GM18520 (cell line): ENCODE measurements around the gene FBXL17.

ENCODE experiments used
- ATAC-seq: cut with Tn5 transposase; IDR thresholded peaks from one replicate; pipeline ENCODE4 v1.9.1; 2021; ENCODE audit not compliant: unreplicated experiment

Gene FBXL17

DNA sequence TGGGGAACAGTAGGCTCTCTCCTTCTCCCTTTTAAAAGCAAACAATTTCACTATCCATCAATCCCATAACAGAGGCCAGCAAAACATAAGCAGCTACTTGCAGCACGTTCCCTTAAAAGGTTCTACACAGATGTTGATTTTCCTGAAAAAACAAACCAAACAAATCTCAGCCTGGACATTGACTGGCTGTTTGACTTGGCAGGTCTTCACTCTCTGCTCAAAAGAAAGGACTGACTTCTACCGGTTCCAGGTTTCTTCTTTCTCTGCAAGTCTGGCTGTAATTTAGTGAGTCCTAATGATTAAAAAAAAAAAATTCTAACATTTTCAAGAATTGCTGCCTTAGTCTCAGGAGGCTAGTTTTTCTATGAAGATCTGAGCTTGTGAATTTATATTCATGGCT lies 508.0 kb downstream of the FBXL17 start:
- ATAC-seq, result no peak

DNA sequence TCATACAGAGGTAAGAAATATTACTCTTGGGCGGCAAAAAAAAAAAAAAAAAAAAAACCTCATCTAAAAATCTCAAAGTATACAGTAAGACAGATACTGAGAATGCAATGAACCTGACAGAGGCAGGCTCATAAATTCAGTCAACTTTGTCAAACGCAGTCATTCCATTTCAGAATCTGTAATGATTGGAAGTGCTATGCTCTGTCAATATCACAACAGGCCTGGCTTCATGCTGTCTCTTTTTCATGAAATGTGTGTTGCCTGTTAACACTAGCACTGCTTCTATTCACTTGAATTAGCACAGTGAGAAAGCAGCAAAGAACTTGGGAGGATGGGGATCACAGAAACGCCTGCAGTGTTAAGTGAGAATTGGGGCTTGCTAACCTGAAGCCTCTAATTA lies 510.9 kb downstream of the FBXL17 start:
- ATAC-seq, result no peak

DNA sequence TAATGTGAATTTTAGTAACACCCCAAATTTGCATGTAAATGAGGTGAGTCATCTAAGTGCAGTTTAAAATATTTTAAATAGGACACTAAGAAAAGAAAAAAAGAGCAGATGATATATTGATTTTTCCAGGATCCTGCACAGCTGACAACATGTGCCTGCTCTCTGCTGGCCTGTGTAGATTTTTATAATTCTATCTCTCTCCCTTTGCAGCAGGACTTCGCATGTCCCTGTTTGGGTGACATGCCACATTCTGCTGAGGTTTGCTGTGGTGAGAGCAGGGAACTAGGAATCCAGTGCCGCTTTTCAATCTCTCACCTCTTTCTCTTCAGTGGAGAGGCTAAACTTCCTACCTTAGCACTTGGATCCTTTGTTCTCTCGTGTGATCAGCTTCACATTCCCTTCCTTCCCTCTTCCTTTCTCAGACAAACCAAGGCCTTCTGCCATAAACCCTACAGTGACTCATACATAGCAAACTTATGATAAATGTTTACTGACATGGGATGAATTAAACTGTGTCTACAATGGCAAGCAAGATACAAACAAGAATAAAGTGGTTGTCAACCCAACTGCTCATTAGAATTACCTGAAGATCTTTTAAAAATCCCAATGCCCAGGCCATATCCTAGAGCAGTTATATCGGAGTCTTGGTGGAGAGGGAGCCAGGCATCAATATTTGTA lies 512.3 kb downstream of the FBXL17 start:
- no peak for ATAC-seq

DNA sequence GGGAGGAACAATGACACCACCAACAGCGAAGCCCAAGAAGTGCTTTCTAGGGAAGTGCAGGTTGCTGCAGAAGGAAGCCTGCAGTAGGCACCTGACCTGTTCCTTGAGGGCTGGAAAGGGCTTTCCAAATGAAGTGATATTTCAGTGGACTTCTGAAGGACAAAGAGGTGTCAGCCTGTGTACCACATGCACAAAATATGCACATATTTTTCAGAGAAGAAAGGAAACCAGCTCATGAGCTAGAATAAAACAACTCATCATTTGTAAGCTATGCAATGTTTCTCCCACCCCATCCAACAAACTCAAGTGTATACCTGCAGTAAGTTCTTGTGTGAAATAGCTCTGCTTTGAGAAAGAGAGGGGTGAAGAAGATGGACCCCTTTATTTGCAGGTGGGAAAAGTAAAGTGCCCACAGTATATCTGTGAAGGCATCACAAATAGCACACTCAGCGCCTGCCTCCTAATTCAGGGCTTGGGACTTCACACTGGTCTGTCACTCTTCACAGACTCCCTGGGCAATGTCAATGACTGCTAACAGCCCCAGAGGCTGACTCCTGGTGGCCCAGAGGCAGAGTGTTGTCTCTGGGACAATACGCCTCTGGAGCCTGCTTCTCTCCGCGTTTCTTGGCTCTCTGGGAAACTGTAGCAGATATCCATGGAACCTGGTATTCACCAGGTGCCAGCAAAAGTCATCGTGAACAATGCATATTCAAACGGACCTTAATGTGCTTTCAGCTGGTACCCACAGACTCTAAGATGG lies 513.1 kb downstream of the FBXL17 start:
- no peak for ATAC-seq

DNA sequence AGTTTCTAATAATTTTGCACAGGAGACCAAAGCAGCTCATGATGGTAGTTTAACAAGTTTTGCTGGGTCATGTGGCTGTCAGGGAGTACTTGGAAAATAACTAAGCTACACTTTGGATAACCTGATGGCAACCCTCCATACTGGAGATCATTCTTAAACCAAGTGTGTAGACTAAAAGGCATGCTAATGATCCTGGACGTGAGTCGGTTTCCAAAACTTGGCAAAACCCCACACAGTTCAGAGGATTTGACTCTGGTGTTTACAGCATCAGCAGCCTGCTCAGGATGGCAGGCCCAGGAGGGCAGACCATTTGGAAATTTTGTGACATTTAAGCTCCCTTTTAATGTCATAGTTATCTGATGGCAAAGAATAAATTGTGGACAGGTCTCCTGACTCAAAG lies 514.6 kb downstream of the FBXL17 start:
- no peak for ATAC-seq

DNA sequence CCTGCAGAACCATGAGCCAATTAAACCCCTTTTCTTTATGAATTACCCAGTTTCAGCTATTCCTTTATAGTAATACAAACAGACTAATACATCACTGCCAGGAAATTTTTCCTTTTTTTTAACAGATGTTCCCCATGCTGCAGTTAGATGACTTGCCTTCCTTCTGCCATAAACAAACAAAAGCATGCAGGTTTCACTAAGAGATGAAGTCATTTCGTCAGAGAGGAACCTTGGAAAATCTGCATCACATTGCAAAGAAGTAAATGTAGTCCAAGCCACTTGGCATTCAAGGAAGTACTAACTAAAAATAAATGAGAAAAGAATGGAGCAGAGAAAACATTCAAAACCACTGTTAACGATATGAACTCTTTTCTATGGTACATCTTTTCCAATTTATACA lies 517.1 kb downstream of the FBXL17 start:
- no peak for ATAC-seq

DNA sequence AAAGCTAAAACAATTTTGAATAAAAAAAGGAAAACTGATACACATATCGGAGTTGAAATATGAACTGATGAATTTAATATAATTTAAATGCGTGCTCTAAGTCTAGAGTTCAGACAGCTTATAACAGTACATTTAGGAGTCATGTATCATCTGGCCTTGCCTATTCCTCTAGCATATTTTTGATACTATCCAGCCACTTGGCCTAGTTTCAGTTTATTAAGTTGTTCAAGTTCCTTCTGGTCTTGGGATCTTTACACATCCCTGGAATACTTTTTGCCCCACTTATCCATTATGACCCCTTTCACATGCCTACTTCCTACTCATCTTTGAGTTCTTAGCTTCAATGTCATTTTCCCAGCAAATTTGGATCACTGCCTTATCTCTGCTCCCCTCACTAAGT lies 518.8 kb downstream of the FBXL17 start:
- no peak for ATAC-seq

DNA sequence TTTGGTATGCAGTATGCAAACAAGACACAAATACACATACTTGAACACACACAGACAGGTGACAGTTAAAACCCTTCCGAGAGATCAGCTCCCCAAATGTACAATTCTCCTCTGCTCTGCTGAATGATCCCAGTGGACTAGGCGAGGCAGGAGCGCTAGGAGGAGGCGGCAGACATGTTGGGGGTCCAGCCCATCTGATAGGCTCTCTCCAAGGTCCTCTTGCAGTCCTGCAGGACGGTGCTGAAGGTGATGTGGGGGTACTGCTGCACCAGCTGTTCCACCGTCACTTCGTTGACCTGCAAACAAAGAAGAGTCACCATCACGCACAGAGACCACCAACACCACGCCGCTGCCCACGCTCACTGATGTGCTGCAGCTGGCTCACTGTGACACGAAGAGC lies 520.3 kb downstream of the FBXL17 start:
- no peak for ATAC-seq

DNA sequence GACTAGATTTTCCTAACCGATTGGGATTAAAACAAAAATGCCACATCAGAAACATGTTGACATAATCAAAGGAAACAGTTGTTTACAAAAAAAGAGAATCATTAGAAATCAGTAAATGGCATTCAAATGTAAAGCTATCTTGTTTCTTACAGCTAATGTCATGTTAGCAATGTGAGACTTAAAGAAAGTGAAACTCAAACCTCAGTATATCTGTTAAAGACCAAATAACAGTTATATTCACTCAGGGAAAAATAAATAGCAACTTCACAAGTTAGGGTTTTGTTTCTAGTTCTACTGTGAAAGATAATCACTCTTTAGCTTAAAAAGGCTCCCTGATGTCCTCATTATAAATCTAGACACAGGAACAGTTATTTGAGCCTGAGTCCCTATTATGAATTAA lies 521.9 kb downstream of the FBXL17 start:
- peak; percentile 41 for ATAC-seq

DNA sequence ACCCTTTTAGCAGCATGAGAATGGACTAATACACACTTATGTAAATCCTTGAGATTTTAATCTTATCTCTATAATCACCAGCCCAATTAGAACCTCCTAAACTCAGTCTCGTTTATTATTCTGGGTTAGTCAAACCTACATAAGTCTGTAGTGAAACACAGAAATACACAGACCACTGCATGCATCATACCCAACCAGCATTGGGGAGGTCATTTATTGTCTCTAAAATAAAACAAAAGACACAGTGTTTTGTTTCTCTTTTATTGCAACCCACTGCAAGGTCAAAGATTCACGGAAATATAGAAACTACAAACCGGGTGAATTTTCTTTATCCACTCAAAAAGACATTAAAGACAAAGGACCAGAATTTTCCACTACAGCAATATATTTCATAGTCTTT lies 523.1 kb downstream of the FBXL17 start:
- ATAC-seq, result no peak

DNA sequence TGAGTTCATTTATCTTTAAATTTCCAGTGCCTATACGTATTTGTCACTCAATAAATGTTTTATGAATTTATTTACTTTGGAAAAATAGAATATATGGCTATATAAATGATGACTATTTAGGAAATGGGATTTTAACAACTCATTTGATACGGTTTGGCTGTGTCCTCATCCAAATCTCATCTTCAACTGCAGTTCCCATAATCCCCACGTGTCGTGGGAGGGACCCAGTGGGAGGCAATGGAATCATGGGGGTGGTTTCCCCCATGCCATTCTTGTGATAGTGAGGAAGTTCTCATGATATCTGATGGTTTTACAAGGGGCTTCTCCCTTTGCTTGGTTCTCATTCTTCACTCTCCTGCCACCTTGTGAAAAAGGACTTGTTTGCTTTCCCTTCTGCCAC lies 523.6 kb downstream of the FBXL17 start:
- ATAC-seq, result no peak

DNA sequence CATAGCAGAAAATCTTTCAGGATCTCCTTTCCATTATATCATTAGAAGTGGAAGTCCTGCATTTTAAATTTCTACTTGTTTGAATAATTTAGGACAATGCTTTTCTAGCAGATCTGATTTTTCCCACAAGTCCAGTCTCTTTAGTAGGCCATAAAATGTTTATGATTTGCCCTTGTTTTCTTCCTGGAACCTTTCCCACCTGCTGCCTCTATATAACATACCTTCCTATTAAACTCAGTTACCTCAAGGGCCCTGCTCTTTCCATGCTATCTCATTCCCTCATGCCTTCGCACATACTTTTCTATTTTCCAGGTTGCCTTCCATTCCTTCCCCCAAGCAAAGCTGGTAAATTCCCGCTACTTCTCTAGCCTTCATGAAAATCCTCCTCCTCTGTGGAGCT lies 524.1 kb downstream of the FBXL17 start:
- no peak for ATAC-seq

DNA sequence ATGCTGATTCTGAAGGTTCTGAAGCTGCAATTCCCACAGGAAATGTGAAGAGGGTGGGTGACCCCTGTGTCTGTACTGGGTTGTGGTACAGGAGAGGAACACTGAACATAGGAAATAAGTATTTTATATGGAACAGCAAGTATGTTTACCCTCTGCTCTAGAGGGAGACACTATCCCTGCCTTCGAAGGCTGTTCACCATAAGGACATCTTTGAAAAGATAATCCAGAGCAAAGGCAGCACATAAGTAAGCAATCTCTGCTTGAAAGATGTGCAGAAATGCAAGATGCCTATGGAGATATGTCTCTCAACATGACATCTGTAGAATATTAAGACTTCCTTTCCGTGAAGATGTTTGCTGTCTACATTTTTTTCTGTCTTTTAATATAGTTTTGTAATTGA lies 526.7 kb downstream of the FBXL17 start:
- ATAC-seq, result no peak

DNA sequence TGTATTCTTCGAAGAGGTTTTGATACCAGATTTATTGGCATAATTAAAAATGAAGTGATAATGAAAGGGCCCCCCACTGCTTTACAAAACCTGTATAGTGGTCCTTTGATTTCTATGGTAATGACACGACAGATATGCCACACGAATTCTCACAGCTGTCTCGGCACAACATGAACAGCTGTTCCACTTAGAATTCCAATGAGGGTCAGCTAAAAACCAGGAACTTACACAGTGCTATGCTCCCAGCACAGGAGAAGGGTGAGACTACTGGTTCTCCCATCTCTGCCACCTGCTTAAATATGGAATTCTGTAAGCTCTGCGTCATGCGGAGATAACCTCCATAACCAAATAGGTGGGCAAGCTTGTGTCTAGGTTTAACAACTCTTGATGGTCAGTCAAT lies 528.2 kb downstream of the FBXL17 start:
- ATAC-seq, result no peak

DNA sequence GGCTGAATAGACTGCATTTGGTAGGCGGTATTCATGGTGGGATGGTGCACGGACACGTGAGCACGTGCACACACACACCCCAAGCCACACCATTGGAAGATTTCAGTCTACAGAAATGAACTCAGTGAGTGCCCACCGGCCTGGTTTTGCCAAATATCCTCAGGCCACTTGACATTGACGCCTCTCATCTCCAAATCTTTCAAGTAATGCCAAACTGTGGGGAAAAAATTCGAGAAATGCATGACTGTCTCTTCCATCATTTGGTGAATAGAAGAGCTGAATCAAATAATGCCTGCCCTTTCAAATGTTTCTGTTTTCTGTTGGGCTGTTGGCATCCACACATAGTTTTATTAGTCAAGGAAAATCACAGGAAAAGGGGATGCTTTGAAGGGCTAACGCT lies 528.9 kb downstream of the FBXL17 start:
- no peak for ATAC-seq

DNA sequence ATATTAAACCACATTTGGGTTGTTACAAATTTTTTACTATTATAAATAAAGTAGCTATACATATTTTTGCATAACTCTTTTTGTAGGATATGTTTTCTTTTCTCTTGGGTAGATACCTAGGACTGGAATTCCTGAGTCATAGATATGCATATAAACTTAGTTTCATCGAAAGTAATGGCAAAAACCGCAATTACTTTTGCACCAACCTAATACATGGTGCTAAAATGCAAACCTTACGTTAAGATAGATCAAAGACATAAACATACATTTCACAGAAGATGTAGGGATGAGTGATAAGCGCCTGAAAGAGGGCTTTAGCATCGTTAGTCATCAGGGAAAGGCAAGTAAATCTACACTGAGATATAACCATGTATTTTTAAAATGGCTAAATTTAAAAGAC lies 532.8 kb downstream of the FBXL17 start:
- no peak for ATAC-seq

DNA sequence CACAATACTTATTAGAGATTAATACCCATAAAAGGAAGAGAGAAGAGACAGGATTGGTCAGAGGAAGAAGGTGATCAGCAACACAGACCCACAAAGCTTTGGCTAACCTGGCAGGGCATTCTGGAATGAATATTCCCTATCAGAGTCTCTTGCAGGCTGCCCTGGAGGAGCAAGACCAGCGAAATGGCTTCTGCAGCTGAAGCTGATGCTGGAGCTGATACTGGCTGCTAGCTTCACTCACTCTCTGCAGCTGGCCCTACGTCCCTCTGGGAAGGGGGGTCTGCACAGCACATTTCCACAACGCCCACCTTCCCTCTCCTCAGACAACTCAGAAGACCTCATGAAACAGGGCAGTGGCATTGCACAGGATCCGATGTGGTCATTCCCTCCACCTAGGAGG lies 541.3 kb downstream of the FBXL17 start:
- ATAC-seq, result no peak

DNA sequence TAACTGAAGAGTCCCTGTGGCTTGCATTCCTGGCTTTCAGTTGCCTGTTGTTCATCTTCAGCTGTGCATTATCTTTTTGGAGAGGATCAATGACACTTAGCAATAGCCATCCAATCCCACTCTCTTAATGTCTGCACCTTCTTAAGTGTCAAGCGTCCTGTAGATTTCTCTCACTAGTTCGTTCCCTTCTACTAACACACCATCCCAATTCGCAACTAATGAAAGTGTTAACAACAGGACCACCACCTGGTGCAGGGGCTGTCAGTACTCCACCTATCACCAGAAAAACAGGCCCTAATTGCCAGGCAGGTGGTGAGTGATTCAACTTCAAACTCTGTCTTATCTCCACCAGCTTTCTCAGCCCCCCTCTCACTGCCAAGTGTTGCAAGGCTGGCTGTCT lies 541.7 kb downstream of the FBXL17 start:
- no peak for ATAC-seq

DNA sequence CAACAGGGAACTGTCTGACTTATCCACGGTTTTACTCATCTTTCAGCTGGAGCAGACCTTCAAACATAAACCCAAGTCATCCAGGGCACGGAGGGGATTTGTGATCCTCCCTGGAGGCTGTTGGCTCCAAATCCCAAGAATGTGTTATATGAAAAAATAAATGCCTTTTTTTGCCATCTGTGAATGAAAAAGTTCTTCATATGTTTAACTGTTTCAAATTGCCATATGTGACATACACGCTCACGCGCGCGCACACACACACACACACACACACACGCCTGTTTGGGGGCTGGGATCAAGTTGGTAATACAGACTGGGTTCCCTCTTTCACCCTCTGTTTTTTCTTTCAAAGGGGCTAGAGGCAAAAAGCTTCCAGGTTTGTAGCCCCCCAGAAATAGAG lies 546.8 kb downstream of the FBXL17 start:
- ATAC-seq, result no peak

DNA sequence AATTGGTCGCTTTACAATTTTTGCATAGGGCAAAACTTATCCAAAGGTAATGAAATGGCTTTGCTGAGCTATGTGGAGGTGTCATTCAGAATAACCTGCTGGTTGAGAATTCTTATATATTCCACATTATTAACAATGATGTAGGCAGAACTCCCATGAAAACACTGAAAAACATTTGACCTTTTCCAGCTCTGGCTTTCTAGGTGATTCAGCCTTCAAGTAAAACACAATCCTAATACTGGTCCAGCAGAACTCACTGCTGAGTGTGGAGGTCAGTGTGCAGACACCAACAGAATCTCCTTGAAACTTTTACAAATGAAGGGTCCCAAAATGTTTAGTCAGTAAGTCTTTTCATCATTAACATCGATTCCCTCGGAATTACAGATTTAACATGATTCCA lies 549.2 kb downstream of the FBXL17 start:
- no peak for ATAC-seq

DNA sequence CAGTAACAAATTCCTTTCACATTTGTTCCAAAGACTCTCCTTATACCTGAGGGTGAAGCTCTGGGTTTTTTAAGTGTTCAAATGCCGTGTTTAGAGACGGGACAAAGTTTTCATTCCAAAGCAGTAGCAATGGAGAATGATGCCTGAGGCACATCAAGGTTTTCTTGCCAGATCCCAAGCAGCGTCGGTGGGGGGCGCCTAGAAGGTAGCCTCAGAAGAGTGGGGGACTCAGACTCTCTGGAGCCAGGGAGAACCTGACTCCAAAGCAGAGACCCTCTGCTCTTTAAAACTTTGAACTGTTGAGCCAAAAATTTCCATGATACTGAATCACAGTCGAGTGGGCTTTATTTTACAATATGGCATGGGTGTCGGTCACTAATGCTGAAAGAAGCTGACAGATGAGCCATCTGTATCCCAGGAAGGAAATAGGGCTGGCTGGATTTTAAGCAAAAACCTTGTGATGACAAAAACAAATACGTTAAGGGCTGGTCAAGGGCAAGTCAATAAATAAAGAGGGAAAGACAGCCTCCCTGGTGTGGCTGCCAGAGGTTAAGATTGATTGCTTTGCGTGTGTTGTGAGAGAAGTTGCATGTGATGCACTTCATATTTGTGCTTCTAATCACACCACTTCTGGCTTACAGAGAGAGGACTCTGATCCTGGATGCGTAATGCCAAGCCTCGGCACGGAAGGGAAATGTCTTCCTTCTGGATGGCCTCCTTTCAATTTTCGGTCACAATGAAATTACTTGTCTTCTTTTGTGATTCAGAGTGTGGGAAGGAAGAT lies 550.1 kb downstream of the FBXL17 start:
- no peak for ATAC-seq

DNA sequence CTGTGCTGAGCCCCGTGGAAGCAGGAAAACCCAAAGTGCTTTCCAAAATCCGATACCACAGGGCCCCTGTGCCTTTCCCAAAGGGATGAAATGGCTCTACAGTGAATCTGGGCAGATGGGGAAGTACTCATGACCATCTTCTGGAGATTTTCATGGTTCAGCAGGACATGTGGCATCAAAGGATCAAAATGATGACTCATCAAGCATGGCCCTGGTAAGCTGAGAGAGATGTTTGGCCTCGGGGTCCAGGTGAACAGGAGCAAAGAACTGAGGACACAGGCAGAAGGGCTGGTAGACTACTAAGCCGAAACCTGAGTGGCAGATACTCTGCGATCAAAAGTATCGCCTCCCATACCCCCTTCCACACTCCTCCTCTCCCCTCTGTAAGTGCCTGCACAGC lies 551.1 kb downstream of the FBXL17 start:
- ATAC-seq, result no peak
